ENCODE data around the gene NBEAL2.

NBEAL2 gene

DNA sequence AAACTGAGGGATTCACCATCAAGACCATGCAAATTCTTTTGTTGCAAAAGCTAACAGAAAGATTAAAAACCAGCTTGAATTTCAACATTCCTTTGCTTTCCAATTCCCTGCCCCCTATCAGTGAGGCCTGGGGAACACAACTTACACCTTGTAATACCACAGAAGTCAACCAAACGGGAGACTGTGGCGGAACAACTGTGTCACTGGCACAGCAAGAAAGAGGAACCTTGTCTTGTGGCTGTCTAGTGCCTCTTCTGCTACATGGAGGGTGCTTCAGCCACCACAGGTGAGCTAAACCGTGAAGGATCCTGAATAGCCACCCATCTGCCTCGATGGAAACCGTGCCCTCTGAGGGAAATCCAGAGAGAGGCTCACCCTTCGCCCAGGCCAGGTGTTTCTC, 14.3 kb upstream of the NBEAL2 start:
- no peak for DNase-seq

DNA sequence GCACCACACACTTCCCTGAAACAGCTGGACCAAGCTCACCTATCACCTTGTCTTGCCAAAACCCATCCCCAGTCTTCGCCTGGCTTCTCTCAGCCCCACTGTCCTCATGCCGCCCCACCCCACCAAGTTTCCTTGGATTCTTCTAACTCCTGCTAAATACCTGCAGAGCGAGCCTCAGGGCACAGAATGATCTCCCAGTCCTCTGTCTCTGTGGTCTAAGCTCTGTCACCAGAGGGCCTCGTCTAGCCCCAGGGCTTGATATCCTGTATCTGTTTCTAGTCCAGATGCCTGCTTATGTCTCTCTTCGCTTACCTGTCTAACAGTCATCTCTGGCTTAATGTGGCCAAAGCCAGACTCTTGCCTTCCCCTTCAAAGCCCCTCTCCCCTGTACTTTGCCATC, 12.7 kb upstream of the NBEAL2 start:
- DNase-seq: no peak

DNA sequence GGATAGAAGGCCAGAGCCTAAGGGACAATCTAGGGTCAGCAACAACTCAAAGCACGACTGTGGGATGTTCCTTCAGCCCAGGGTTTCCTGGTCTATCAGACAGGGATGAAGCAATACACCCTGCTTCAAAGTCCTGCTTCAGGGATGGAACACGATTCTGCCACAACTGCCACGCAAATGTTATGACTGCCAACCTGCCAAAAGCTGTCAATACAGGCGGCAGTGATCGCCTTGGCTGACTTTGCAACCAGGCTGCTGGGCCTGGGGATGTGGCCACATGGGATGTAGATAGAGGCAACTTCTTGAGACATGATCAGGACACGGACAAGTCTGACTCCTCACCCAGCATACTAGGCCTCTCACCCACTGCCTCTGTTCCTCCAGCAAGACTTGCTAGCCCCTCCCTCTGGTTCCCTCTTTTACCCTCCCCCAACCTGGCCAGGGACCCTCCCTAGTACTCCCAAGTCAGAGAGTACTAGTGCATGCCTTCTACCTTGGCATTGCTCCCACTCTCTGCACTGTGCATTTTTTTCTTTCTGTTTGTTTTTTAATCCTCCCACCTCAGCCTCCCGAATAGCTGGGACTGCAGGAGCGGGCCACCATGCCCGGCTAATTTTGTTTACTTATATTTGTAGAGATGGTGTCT, 10.6 kb upstream of the NBEAL2 start:
- DNase-seq: no peak

DNA sequence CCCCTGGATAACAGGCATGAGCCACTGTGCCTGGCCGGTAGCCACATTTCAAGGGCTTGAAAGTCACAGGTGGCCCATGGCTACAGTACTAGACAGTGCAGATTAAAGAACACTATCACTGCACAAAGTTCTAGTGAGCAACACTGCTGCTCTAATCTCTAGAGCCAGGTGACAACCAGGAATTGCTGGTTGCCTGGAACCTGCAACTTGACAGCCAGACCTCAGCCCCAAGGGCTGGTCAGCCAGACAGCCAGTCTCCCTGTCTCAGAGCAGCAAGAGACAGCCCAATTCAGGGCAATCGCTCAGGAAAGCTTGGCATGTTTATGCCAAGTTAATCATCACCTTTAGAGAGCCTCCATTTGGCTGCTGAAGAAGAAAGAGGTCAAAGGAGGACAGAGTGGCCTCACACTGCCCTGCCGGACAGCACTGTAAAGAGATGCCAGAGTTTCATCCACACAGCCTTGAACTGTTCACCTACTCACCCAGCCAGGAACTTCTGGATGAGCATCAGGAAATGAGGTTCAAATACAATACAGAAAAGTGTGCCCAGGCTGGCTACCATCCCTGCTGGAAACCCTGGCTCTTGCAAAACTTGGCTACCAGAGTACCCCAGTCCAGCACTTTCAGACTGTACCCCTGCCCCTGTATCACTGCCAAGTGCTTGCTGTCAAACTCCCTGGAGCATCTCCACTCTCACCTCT, 8.9 kb upstream of the NBEAL2 start:
- DNase-seq: no peak

DNA sequence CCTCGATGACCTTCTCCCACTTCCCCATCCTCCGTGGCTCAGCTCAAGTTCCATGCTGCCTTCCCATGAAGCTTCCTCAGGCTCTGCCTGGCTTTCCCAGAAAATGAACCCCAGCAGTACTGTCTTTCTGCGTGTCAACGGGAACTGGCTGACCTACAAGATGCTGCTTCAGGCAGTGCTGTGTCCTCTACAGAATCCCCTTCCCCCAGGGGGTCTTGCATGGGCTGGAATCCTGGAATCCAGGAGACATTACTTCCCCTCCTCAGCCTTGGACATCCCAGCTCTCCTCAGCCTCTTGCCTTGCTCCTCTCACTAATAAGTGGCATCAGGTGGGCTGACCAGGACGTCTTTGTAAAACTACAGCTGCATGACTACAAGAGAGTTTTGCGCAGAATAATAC, 8.3 kb upstream of the NBEAL2 start:
- no peak for DNase-seq

DNA sequence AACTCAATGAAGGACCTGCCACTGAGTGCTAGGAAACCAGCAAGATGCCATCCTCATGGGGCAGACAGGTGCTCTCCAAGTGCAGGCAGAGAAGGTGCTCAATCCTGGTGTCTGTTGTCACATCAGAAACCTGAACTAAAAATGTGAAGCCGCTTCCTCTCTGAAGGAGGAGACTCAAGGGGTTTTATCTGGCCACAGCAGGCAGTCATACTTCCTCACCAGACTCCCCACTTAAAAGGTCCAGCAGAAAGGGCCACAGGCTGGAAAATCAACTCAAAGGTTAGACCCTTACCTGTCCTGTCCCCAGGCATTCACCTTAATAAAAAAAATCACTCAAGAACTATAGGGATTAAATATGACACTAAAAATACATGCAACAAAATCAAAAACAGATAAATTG, 7.7 kb upstream of the NBEAL2 start:
- no peak for DNase-seq

DNA sequence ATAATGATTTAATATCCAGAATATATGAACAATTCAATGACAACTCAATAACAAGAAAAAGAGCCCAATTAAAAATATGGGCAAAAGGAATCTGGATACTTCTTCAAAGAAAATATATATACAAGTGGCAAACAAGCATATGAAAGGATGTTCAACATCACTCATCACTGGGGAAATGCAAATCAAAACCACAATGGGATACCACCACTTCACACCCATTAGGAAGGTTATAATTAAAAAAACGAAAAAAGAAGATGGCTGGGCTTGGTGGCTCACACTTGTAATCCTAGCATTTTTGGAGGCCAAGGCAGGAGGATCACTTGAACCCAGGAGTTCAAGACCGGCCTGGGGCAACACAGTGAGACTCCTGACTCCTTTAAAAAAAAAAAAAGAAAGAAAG, 7.1 kb upstream of the NBEAL2 start:
- DNase-seq: no peak

DNA sequence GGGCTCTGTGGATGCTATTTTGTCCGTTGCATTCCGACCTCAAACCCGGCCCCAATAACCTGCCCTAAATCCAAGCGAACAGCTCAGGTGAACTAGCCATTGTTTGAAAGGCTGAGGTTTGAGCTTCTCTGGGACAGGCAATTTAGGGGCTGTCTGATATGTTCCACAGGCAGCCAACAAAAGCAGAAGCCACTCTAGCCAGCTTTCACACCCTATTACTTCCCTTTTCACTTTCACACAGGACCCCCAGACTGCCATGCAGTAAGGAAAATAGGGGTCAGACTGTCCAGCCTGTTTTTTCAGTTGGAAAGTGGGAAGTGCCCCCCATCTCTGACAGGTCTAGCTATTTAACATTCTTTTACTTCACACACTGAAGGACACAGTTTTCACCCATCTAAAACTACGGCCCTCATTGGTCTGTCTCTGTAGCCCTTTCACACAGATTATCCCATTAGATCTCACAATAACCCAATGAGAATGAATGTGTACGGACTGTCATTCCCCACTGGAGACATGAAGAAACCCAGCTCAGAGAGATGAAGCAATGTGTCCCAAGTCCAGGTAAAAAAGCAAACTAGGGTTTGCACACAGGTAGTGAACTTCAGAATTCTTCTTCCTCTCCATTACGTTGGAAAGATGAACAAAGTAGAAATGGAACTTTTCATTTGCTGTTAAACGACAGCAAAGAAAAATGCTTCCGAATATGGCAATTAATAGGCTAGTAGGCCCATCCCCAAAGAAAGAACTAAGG, 4.9 kb upstream of the NBEAL2 start:
- no peak for DNase-seq

DNA sequence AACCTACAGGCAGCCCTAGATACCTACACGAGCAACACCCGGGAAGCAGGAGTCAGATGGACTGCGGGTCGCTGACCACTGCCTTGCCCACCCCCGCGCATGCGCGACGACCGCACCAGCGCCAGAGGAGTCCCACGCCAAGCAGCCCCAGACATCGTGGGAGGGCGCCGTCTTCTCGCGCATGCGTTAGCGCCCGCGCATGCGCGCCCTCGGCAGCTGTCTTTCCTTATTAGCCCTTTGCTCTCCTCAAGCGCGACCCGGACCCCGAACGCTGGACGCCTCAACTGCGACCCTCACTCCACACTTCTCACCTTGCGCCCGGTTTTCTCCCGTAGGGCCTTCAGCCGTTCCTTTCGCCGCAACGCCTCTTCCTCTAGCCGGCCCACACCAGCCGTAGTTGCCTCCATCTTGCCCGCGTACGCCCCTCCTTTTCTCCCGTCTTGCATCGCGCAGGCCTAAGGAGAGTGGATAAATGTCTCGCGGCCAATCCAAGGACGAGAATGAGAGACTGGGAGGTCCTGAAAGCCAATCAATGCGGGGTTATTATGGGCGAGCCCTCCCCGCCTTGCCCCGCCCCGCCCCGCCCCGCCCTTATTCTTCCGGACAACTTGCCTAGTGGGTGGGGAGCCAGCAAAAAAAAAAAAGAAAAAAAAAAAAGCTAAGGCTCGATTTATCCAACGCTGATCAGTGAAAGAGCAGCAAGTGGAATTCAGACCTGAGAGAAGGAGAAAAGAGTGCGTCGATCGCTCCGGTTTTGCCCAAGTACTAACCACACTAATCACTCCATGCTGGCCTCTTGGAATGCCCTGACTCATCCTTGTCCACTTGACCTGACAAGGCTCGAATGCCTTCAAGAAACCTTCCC, 2.9 kb upstream of the NBEAL2 start, which contains the start of gene CCDC12:
CCDC12 (minus strand) TSS at position 420 of the 865 bp plus-strand sequence; CDS start at position 407, 13 bp downstream.
- peak; percentile 50 to 79 for DNase-seq

DNA sequence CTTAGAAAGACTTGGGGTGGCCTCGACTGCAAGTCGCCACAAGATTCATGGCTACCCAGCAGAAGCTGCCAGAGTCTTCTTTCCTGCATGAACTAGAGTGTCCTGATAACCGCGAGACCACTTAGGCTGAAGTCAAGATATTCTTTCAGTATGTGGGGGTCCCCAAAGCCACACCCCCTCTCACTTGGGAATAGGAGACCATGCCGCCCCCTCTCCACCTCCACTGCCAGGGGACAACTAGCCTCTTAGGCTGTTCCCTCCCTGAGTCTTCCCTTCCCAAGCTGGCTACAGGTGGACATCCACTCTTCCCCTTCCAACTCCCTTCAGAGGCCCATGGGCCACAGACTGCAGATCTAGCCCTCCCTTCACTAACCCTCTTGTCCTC, 1.7 kb upstream of the NBEAL2 start:
- no peak for DNase-seq

DNA sequence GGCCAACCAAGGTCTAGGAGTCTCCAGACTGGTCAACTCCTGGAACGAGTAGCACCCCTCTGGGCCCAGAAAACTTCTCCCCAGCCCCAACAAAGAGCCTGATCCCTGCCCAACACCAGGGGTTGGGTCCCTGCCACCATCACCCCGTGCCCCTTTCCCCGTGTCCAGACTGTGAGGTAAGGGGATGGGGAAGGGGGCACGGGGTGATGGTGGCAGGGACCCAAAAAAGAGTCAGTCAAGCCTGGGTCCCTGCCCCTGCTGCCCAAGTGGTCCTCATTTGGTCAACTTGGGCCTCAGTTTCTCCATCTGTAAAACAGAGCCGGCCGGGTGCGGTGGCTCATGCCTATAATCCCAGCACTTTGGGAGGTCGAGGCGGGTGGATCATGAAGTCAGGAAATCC, 1.1 kb upstream of the NBEAL2 start:
- no peak for DNase-seq

DNA sequence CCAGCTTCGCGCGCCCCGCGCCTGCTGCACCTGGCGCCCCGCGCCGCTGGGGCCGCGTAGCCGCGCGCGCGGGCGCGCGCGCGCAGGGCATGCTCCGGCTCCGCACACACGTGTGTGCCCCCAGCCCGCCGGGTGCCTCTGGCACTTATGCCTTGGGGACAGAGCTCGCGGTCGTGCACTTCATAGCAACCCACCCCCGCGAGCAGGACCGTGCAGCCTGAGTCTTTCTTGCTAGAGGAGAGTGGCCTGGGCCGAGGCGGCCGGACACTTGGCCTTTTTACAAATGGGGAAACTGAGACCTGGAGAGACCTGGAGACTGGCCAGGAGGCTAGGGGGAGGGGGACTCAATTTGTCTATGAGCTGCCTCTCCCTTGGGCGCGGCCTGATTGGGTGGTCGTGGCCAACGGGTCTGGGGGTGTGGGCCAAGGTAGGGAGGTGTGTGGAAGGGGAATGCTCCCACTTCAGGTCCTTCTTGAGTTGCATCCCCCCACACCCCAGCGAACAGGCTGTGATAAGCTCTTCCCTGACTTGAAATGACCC, 562 bp downstream of the NBEAL2 start:
- DNase-seq: no peak

DNA sequence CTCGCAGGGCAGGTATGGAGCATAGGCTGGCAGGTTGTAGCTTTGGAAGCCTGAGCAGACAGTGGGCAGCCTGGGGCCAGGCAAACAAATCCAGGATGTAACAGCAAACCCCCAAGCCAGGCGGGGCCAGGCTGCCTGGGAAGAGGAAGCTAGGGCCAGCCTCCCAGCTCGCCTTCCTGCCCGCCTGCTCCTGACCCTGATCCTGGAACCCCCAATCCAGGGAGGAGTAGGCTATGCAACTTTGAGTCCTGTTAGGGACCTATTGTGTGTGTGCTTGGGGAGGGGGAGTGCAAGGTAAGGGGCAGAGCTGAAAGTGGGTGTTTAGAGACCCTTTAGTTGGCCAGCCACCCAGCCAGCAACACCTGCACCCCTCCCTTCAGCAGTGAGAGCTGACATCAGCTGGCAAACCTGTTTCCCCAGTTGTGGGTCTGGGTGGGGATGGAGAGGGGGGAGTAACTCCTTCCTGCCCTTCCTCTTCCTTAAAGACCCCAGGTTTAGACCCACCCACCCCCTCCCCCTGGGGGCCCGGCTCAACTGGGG, 2.5 kb downstream of the NBEAL2 start:
- DNase-seq: no peak

DNA sequence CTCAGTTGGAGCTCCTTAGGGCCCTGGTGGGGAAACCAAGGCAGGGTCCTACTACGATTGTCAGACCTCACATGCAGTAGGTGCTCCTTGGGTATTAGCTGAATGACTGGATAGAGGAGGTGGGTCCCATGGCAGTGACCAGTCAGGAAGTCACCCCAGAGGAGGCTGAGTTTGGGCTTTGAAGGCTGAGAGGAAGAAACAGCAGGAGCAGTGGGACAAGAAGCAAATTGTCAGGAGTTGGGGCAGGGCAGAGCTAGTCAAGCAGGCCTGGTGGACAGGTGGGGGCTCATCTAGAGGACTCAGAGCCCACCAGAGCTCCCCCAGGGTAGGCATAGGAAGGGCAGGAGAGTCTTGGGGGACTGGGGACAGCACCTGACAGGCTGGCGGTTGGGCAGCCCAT, 3.1 kb downstream of the NBEAL2 start:
- no peak for DNase-seq

DNA sequence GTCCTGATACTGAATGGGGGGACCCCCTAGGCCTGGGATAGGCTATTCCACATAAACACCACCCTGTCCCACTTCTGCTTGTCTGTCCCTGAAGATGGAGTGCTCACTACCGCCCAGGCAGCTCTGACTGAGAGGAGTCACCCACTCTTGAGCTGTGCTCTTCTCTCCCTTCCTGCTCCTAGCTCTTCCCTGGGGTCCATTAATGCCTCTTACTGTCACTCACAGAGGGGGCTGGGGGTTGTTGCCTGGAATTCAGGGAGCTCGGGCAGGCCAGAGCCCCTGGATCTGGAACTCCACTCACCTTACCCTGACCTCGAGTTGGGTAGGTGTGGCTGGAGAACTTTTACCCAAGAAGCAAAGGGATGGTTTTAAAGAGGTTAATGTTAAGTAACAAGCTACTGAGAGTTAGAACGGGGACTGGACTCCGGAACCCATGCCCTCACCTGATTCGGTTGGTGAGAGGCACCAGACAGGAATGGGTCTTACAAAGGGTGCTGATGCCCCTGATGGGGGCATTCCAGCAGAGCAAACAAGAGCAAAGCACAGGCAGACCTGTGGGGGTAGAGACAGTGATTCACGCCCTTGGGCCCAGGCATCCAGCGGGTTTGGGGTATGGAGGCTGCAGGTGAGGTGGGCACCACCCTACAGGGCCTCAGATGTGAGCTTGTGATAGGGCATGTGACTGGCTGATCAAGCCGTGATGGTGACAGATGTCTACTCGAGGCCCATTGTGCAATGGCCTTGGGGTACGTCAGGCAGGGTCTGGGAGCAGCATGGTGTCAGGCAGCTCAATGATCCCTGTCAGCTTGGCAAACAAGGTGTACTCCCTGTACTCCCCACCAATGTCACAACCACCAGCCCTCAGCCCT, 5.4 kb downstream of the NBEAL2 start:
- no peak for DNase-seq

DNA sequence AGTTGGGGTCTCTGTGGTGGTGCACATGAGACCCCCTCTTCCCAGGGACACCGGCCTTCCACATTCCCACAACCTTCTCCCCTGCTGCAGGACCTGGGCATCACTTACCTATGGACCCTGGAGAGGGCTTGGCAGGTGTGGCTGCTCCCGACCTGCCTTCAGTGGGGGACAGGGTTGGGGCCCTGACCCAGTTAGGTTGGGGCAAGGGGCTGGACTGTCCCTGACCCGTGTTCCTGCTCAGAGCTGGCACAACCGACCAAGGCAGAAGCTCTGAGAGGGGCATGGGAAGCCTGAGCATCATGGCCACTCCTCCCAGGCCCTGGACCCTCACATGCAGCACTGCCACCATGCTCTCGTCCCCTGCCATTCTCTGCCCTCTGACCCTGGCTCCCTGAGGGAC, 6.1 kb downstream of the NBEAL2 start:
- DNase-seq: no peak

DNA sequence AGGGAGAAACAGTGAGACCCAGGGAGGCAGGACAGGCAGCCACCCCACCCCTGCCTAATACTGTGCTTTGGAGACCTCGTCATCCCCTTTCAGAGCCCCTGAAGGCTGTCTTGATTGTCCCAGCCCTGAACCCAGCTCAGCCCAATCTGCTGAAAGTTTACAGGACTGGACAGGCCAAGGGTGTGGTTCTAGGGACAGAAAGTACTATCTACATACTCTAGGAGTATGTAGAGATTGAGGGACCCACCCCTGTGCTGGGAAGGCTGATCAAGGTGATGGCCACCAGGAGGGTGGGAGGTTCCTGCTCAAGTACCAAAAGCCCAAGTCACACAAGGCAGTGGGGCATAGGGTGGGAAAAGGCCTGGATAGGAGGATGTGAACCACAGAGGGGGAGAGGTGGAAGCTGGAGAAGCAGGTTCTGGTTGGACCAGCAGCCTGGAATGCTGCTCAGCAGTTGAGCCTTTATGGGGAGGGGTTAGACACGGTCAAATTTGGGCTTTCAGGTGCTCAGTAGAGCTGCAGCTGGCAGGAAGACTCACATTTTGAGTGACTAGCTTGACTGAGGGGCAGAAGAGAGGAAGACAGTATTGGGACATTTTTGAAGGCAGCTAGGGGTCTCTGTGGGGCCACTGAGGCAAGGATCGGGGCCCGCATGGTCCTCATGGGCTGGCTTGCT, 6.7 kb downstream of the NBEAL2 start:
- no peak for DNase-seq

DNA sequence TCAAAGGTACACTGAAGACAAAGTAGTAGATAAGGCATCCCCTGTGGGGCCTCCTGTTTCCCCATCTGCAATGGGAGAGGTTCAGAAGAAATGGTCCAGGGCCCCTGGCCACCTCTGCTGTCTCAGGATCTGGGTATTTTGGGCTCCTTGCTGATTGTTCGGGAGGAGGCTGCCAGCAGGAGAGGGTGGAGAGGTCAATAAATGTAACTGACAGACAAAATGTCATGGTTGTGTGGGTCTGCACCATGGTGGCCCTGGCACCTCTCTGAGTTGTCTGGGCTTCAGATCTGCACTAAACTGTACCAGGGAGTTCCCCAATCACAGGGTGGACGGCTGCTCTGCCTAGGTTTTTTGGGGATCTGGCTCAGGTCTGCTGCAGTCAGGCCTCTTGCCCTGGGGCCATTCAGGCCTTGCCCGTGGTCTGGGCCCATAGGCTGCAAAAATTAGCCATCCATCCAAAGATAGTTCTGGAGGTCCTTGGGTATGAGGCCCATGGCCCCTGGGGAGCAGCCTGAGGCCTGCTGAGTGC, 7.4 kb downstream of the NBEAL2 start:
- no peak for DNase-seq

DNA sequence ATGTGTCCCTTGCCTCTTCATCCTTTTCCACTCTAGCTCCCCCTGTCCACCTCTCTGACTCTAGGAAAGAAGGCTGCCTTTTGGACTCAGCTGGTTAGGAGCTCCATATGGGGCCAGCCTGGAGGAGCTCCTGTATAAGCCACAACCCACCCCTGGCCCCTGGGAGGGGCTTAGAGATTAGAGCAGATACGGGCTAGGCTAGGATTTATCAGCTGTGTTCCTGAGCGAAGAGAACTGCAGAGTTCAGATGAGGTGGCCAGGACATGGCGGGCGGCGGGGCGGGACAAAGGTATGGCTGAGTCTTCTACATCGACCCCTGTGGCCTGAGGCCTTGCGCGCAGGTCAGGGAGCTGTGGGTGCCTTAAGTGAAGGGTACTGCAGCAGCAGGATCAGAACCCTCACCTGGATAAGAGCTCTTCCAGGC, 7.9 kb downstream of the NBEAL2 start:
- no peak for DNase-seq

DNA sequence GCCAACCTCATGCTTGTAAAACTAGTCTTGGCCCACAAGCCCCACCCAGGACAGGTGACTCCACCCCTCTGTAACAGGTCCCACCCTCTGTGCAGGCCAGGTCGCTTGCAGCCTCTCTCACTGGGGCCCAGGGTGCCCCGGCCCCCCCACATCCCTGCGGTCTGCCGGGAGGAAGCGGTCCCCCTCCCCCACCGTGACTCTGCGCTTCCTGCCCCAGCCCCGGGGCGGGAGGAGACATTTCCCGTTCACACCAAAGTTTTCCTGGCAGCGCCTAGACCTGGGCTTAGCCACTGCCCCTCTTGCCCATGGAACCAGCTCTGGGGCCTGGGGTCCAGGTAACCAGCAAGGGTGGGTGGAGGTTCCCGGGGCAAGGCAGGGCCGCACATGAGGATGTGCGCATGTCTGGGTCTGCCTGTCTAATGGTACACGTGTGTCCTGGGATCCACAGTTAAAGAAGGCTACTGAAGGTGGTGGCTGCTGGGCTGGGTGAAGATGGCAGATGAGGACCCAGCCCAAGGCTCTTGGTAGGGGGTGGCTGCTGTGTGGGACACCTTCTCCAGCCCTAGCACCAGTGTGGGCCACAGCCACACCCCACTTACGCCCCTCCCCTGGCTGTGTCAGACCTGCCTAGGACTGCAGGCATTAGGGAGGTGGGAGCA, 8.4 kb downstream of the NBEAL2 start:
- no peak for DNase-seq
